ENCODE results near the gene FAM177A1. TPM values are rescaled to one million over a fixed set of nuclear protein-coding genes. Genes with fewer than 3 reads are reported as not detected.
"Not testable (repeated sequence)": the region's sequence is repeated elsewhere in the genome, so short reads cannot be mapped to it uniquely, and the experiment has no call there.

The FAM177A1 gene
- total RNA-seq, 1 donor from 2014 or later: 82.4 TPM

- Histone ChIP-seq H3K27me3 (ENCODE audit: low read depth) (no peaks in the 10 kb centered on the region), H3K4me1 (no peaks in the 10 kb centered on the region), H3K36me3 (peaks cover 99% of the 10 kb centered on the region), H3K9me3 (replicated peaks) (no peaks in the 10 kb centered on the region), H3K4me3 (no peak overlapping the region), H3K27ac (replicated peaks) (no peak overlapping the region)
- intact Hi-C loops (cut with micrococcal nuclease): no loop called here
- DNase-seq: no peak
- TF ChIP-seq CTCF (IDR thresholded peaks at IDR 0.05; ENCODE audit: borderline replicate concordance): no peak
Measured at GRCh38 chr14:35083530-35084150, 37.6 kb downstream of the FAM177A1 start.

GRCh38 chr14:35085441-35085840 lies 39.4 kb downstream of the FAM177A1 start:
- Histone ChIP-seq H3K4me1 (no peaks in the 10 kb centered on the region), H3K27ac (replicated peaks) (no peak overlapping the region), H3K27me3 (ENCODE audit: low read depth) (no peaks in the 10 kb centered on the region), H3K4me3 (no peak overlapping the region), H3K9me3 (replicated peaks) (no peaks in the 10 kb centered on the region), H3K36me3 (peaks cover 96% of the 10 kb centered on the region)
- no peak for TF ChIP-seq CTCF (IDR thresholded peaks at IDR 0.05; ENCODE audit: borderline replicate concordance)
- DNase-seq: no peak
- intact Hi-C loops (cut with micrococcal nuclease): no loop called here

- Histone ChIP-seq H3K27me3 (ENCODE audit: low read depth) (no peaks in the 10 kb centered on the region), H3K4me1 (no peaks in the 10 kb centered on the region), H3K27ac (replicated peaks) (no peak overlapping the region), H3K4me3 (no peak overlapping the region), H3K36me3 (peaks cover 96% of the 10 kb centered on the region), H3K9me3 (replicated peaks) (no peaks in the 10 kb centered on the region)
- intact Hi-C loops (cut with micrococcal nuclease): no loop called here
- no peak for DNase-seq
- no peak for TF ChIP-seq CTCF (IDR thresholded peaks at IDR 0.05; ENCODE audit: borderline replicate concordance)
Measured at GRCh38 chr14:35088514-35088913, 42.4 kb downstream of the FAM177A1 start.

GRCh38 chr14:35094645-35095044 lies 48.6 kb downstream of the FAM177A1 start:
- H3K27me3 ChIP-seq (ENCODE audit: low read depth); DNase-seq; H3K4me3 ChIP-seq; H3K9me3 ChIP-seq (replicated peaks); H3K4me1 ChIP-seq; H3K27ac ChIP-seq (replicated peaks); intact Hi-C loops (cut with micrococcal nuclease): not testable (repeated sequence)
- peaks cover 95% of the 10 kb centered on the region for H3K36me3 ChIP-seq

GRCh38 chr14:35107866-35108265 lies 61.8 kb downstream of the FAM177A1 start:
- Histone ChIP-seq H3K27ac (replicated peaks) (no peak overlapping the region), H3K4me1 (no peaks in the 10 kb centered on the region), H3K9me3 (replicated peaks) (peaks cover 10% of the 10 kb centered on the region), H3K36me3 (peaks cover 98% of the 10 kb centered on the region), H3K27me3 (ENCODE audit: low read depth) (no peaks in the 10 kb centered on the region), H3K4me3 (no peak overlapping the region)
- no peak for TF ChIP-seq CTCF (IDR thresholded peaks at IDR 0.05; ENCODE audit: borderline replicate concordance)
- DNase-seq: no peak
- intact Hi-C loops (cut with micrococcal nuclease): no loop called here

- peaks cover 10% of the 10 kb centered on the region for H3K9me3 ChIP-seq (replicated peaks)
- H3K27ac ChIP-seq (replicated peaks): no peak overlapping the region
- H3K4me1 ChIP-seq: peaks cover 10% of the 10 kb centered on the region
- no peak for TF ChIP-seq CTCF (IDR thresholded peaks at IDR 0.05; ENCODE audit: borderline replicate concordance)
- no peak overlapping the region for H3K4me3 ChIP-seq
- no peak for DNase-seq
- intact Hi-C loops (cut with micrococcal nuclease): no loop called here
- no peaks in the 10 kb centered on the region for H3K27me3 ChIP-seq (ENCODE audit: low read depth)
- peaks cover 85% of the 10 kb centered on the region for H3K36me3 ChIP-seq
Measured at GRCh38 chr14:35112641-35113040, 66.6 kb downstream of the FAM177A1 start.

Data from left ventricle myocardium inferior (tissue), 1 donor.